AG04449 (cell line): ENCODE data around the gene SOD3.

ENCODE experiments used
- CTCF ChIA-PET: fragments of 350-600 bp; formaldehyde crosslinking; extraction: SDS; loops from one replicate; lab custom pipeline; 2021; ENCODE audit warnings: antibody characterized with exemption; lab: Yijun Ruan, JAX
- POLR2A ChIA-PET: fragments of 400-600, 350-600 bp; formaldehyde crosslinking; extraction: SDS; loops from one replicate; lab custom pipeline; 2020; ENCODE audit warnings: antibody characterized with exemption, inconsistent platforms; lab: Yijun Ruan, JAX
- DNase-seq: peaks from one replicate; pipeline ENCODE4 v3.0.0-alpha.2; 2010; ENCODE audit warnings: low read depth, low spot score
- H3K4me3 ChIP-seq: 2 replicates; pipeline ENCODE4 v1.5.1; 2011; ENCODE audit warnings: low read depth, mild to moderate bottlenecking, control low read depth, low read length
- TF ChIP-seq, protein P1 (sequence below): IDR thresholded peaks from one replicate; pipeline ENCODE4 v1.5.1; 2011; ENCODE audit warnings: mild to moderate bottlenecking, moderate library complexity, low read length, control low read depth, inconsistent platforms; ENCODE audit not compliant: insufficient read depth; ENCODE audit errors: missing control alignments

The SOD3 gene

DNA sequence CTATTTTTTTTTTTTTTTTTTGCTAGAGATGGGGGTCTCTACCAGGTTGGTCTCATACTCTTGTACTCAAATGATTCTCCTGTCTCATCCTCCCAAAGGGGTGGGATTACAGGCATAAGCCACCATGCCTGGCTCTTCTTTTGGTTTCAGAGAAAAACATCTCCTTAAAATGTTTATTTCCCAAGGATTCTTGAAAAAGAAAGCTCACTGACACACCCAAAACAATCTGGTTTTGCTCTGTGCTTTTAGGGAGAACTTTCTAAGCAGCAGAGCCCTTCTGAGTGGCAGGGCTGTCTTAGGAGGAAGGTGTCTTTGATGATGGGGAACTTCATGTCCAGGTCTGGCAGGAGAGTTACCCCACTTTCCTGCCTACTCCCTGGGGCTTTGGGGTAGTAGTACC lies 1.2 kb downstream of the SOD3 start:
- ChIA-PET POLR2A (interaction anchor here (0.5 kb wide), 1 partner anchor 82 kb away, joined by 3 read pairs; no protein-coding TSS in a partner anchor), CTCF (interaction anchor here (0.6 to 1.3 kb wide), 3 partner anchors 29 to 308 kb away, joined by 3 to 5 read pairs (median 3); no protein-coding TSS in a partner anchor)
- TF ChIP-seq, protein P1, sequence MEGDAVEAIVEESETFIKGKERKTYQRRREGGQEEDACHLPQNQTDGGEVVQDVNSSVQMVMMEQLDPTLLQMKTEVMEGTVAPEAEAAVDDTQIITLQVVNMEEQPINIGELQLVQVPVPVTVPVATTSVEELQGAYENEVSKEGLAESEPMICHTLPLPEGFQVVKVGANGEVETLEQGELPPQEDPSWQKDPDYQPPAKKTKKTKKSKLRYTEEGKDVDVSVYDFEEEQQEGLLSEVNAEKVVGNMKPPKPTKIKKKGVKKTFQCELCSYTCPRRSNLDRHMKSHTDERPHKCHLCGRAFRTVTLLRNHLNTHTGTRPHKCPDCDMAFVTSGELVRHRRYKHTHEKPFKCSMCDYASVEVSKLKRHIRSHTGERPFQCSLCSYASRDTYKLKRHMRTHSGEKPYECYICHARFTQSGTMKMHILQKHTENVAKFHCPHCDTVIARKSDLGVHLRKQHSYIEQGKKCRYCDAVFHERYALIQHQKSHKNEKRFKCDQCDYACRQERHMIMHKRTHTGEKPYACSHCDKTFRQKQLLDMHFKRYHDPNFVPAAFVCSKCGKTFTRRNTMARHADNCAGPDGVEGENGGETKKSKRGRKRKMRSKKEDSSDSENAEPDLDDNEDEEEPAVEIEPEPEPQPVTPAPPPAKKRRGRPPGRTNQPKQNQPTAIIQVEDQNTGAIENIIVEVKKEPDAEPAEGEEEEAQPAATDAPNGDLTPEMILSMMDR = no peak
- H3K4me3 ChIP-seq = no peak overlapping the region
- DNase-seq = no peak

DNA sequence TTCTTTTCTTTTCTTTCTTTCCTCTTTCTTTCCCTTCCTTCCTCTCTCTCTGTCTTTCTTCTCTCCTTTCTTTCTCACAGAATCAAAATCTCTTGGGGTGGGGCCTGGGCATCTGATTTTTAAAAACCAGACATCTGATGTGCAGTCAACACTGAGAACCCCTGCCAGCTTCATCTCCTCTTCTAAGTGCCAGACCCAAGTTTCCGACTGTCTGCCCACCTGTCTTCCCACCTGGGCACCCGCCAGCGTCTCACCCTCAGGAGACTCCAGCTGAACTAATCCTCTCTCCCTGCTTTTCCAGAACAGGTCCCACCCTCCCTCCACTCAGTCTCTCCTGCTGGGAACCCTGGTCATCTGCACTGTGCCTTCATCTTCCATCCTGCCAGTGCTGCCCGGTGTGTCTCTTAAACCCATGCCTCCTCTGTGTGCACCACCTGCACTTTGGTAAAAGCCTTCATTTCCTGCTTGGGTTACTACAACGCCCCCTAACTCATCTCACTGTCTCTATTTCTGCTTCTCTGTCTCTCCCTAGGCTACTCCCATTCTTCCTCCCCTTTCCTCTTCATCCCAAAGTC lies 2.8 kb downstream of the SOD3 start:
- TF ChIP-seq, protein P1 = no peak
- CTCF ChIA-PET = no interaction called here
- no peak overlapping the region for H3K4me3 ChIP-seq
- POLR2A ChIA-PET = no interaction called here
- DNase-seq = no peak

DNA sequence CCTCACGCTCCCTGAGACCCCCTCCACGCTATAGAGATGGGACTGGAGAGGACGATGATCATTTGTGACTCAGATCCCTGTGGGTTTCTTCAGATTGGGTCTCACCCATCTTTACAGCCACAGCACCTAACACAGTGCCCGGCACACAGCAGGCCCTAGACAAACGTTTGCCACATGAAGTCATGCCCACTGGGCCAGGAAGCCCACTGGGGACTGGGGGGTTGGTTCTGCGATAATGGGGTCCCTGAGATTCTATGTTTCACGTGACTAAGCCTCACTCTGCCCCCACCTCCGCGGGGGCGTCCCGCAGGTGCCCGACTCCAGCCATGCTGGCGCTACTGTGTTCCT lies 3.8 kb downstream of the SOD3 start:
- TF ChIP-seq, protein P1 = no peak
- CTCF ChIA-PET = no interaction called here
- no peak overlapping the region for H3K4me3 ChIP-seq
- no peak for DNase-seq
- POLR2A ChIA-PET = no interaction called here

DNA sequence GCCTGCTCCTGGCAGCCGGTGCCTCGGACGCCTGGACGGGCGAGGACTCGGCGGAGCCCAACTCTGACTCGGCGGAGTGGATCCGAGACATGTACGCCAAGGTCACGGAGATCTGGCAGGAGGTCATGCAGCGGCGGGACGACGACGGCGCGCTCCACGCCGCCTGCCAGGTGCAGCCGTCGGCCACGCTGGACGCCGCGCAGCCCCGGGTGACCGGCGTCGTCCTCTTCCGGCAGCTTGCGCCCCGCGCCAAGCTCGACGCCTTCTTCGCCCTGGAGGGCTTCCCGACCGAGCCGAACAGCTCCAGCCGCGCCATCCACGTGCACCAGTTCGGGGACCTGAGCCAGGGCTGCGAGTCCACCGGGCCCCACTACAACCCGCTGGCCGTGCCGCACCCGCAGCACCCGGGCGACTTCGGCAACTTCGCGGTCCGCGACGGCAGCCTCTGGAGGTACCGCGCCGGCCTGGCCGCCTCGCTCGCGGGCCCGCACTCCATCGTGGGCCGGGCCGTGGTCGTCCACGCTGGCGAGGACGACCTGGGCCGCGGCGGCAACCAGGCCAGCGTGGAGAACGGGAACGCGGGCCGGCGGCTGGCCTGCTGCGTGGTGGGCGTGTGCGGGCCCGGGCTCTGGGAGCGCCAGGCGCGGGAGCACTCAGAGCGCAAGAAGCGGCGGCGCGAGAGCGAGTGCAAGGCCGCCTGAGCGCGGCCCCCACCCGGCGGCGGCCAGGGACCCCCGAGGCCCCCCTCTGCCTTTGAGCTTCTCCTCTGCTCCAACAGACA lies 4.4 kb downstream of the SOD3 start:
- POLR2A ChIA-PET = no interaction called here
- H3K4me3 ChIP-seq = no peak overlapping the region; the same call in 1 of the 2 replicates
- CTCF ChIA-PET = no interaction called here
- DNase-seq = no peak
- TF ChIP-seq, protein P1 = no peak

DNA sequence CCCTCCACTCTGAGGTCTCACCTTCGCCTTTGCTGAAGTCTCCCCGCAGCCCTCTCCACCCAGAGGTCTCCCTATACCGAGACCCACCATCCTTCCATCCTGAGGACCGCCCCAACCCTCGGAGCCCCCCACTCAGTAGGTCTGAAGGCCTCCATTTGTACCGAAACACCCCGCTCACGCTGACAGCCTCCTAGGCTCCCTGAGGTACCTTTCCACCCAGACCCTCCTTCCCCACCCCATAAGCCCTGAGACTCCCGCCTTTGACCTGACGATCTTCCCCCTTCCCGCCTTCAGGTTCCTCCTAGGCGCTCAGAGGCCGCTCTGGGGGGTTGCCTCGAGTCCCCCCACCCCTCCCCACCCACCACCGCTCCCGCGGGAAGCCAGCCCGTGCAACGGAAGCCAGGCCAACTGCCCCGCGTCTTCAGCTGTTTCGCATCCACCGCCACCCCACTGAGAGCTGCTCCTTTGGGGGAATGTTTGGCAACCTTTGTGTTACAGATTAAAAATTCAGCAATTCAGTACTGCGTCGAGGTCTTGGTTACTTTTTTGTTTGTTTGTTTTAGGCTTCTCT lies 5.0 kb downstream of the SOD3 start:
- DNase-seq = no peak
- ChIA-PET POLR2A (no interaction called here), CTCF (no interaction called here)
- peak overlapping the region; percentile 8; the same call in 1 of the 2 replicates for H3K4me3 ChIP-seq
- TF ChIP-seq, protein P1 = no peak
